Measurements from ENCODE around the gene MYH16.

MYH16 gene

GRCh38 chr7:99252166-99252895 is 20.3 kb upstream of the MYH16 start:
- no peak overlapping the region for H3K4me3 ChIP-seq (replicated peaks; ENCODE audit: low read depth, low read length)
- TF ChIP-seq, protein P1, sequence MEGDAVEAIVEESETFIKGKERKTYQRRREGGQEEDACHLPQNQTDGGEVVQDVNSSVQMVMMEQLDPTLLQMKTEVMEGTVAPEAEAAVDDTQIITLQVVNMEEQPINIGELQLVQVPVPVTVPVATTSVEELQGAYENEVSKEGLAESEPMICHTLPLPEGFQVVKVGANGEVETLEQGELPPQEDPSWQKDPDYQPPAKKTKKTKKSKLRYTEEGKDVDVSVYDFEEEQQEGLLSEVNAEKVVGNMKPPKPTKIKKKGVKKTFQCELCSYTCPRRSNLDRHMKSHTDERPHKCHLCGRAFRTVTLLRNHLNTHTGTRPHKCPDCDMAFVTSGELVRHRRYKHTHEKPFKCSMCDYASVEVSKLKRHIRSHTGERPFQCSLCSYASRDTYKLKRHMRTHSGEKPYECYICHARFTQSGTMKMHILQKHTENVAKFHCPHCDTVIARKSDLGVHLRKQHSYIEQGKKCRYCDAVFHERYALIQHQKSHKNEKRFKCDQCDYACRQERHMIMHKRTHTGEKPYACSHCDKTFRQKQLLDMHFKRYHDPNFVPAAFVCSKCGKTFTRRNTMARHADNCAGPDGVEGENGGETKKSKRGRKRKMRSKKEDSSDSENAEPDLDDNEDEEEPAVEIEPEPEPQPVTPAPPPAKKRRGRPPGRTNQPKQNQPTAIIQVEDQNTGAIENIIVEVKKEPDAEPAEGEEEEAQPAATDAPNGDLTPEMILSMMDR (IDR thresholded peaks at IDR 0.05; ENCODE audit: low read length, missing control alignments) = no peak
- no peak for DNase-seq (ENCODE audit: low read depth)

DNA sequence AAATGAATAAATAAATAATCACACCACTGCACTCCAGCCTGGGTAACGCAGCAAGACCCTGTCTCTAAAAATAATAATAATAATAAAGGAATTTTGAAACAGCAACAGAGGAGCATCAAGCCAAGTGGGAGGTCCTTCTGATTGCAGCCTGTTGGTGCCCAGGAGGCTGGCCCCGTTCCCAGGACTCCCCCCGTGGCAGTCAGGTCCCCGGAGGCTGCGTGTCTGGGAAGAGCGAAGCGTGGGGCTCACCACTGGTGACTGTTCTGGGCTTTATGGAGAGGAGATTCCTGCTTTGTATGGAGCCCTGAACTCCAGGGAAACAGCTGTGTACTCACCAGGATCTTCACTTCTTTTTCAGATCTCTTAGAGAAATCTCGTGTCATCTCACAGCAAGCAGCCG is 19.3 kb upstream of the MYH16 start:
- H3K4me3 ChIP-seq (replicated peaks; ENCODE audit: low read depth, low read length) = no peak overlapping the region
- TF ChIP-seq, protein P1 (IDR thresholded peaks at IDR 0.05; ENCODE audit: low read length, missing control alignments) = no peak
- DNase-seq (ENCODE audit: low read depth) = no peak

DNA sequence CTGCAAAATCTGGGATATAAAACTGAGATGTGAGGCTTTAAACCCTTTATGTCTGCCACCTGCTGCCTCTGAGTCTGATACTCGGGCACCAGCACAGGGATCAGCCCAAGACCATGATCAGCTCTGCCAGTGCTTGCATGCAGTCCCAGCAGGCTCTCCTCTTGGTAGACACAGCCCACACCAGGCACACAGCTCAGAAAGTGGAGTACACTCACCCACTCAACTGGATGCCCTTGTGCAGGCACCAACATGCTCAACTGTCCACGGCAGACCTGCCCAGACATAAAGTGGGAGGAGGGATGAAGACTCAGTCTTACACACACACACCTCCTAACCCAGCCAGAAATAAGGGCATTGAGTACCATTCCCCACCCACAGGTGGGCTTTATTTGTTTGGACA is 18.2 kb upstream of the MYH16 start:
- no peak for DNase-seq (ENCODE audit: low read depth)
- H3K4me3 ChIP-seq (replicated peaks; ENCODE audit: low read depth, low read length) = no peak overlapping the region
- TF ChIP-seq, protein P1 (IDR thresholded peaks at IDR 0.05; ENCODE audit: low read length, missing control alignments) = no peak

DNA sequence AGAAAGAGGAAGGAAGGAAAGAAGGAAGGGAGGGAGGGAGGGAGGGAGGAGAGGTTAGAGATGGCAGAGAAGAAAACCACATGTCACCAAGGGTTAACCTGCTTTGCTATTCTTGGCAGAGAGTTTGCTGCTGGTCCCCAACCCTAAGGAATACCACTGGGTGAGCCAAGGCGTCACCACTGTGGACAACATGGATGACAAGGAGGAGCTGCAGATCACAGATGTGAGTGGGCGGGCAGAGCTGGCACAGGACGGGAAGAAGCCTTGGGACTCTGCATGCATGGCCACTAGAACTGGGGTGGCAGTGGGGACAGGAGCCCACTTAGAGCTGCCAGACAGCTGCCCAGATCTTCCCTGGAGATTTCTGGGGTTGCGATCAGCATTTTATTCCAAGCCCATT is 17.2 kb upstream of the MYH16 start:
- no peak overlapping the region for H3K4me3 ChIP-seq (replicated peaks; ENCODE audit: low read depth, low read length)
- no peak for DNase-seq (ENCODE audit: low read depth)
- TF ChIP-seq, protein P1 (IDR thresholded peaks at IDR 0.05; ENCODE audit: low read length, missing control alignments) = no peak

- no peak for DNase-seq (ENCODE audit: low read depth)
- H3K4me3 ChIP-seq (replicated peaks; ENCODE audit: low read depth, low read length) = no peak overlapping the region
- TF ChIP-seq, protein P1 (IDR thresholded peaks at IDR 0.05; ENCODE audit: low read length, missing control alignments) = no peak
These were observed 15.6 kb upstream of the MYH16 start for GRCh38 chr7:99257065-99257464.

GRCh38 chr7:99257675-99258074 is 15.0 kb upstream of the MYH16 start:
- no peak for DNase-seq (ENCODE audit: low read depth)
- TF ChIP-seq, protein P1 (IDR thresholded peaks at IDR 0.05; ENCODE audit: low read length, missing control alignments) = no peak
- H3K4me3 ChIP-seq (replicated peaks; ENCODE audit: low read depth, low read length) = no peak overlapping the region

- TF ChIP-seq, protein P1 (IDR thresholded peaks at IDR 0.05; ENCODE audit: low read length, missing control alignments) = no peak
- no peak overlapping the region for H3K4me3 ChIP-seq (replicated peaks; ENCODE audit: low read depth, low read length)
- peak; percentile 24 for DNase-seq (ENCODE audit: low read depth)
These were observed 14.1 kb upstream of the MYH16 start for GRCh38 chr7:99258501-99258900.
